WI38 (cell line): ENCODE results near the gene CCRL2.

ENCODE experiments used
- H3K4me3 ChIP-seq: 2 replicates; pipeline ENCODE4 v1.5.1; 2011; ENCODE audit warnings: low read depth, mild to moderate bottlenecking, control low read depth, low read length
- CTCF ChIP-seq: IDR thresholded peaks from 2 replicates; pipeline ENCODE4 v1.5.1; 2012; ENCODE audit warnings: low read depth, mild to moderate bottlenecking, control low read depth, low read length

The CCRL2 gene

GRCh38 chr3:46407970-46408369 lies 911 bp downstream of the CCRL2 start:
- TF ChIP-seq CTCF = no peak
- peak overlapping the region; percentile 47; the same call in 1 of the 2 replicates for H3K4me3 ChIP-seq

GRCh38 chr3:46408853-46409252 lies 1.8 kb downstream of the CCRL2 start:
- TF ChIP-seq CTCF = no peak

GRCh38 chr3:46409739-46410489 lies 2.9 kb downstream of the CCRL2 start:
- no peak overlapping the region for H3K4me3 ChIP-seq
- no peak for TF ChIP-seq CTCF

More at GRCh38 chr3:46408853-46409252, 1.8 kb downstream of the CCRL2 start:
- H3K4me3 ChIP-seq = no peak overlapping the region

GRCh38 chr3:46410669-46411068 lies 3.6 kb downstream of the CCRL2 start:
- no peak overlapping the region for H3K4me3 ChIP-seq
- TF ChIP-seq CTCF = no peak

GRCh38 chr3:46411271-46411670 lies 4.2 kb downstream of the CCRL2 start:
- no peak for TF ChIP-seq CTCF
- no peak overlapping the region for H3K4me3 ChIP-seq

- no peak overlapping the region for H3K4me3 ChIP-seq
- no peak for TF ChIP-seq CTCF
Observed at GRCh38 chr3:46412786-46413298, 5.8 kb downstream of the CCRL2 start.

- TF ChIP-seq CTCF = no peak
Observed at GRCh38 chr3:46413951-46414350, 6.9 kb downstream of the CCRL2 start.

More at GRCh38 chr3:46413951-46414350, 6.9 kb downstream of the CCRL2 start:
- no peak overlapping the region for H3K4me3 ChIP-seq
